HG02852 (cell line): ENCODE data around the gene REM2.

ENCODE experiments used
- ATAC-seq: cut with Tn5 transposase; IDR thresholded peaks from one replicate; pipeline ENCODE4 v1.9.1; 2021; ENCODE audit warnings: mild to moderate bottlenecking, moderate library complexity; ENCODE audit not compliant: unreplicated experiment

Gene REM2

DNA sequence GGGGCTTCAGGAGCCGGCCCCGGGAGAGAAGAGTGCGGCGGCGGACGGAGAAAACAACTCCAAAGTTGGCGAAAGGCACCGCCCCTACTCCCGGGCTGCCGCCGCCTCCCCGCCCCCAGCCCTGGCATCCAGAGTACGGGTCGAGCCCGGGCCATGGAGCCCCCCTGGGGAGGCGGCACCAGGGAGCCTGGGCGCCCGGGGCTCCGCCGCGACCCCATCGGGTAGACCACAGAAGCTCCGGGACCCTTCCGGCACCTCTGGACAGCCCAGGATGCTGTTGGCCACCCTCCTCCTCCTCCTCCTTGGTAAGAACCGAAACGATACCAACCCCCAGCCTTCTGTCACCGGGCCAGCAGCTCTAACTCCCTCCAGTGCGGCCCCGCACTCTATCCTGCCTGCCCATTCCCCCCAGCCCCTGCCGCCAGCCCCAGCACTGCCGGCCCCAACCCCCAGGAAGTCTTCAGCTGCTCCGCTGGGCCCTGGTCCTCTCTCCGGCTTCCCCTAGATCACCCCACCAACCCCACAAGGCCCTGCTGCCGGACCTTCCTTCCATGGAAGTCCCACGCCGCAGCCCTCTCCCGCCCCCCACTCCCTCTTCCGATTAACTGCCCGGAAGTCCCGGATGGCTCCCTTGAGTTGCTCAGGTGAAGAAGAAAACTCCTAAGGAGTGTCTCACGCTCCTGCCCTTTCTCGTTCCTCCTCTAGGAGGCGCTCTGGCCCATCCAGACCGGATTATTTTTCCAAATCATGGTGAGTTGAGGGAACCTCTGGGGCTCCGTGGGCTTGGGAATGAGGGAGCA lies 10.8 kb upstream of the REM2 start:
- ATAC-seq: peak; percentile 23

DNA sequence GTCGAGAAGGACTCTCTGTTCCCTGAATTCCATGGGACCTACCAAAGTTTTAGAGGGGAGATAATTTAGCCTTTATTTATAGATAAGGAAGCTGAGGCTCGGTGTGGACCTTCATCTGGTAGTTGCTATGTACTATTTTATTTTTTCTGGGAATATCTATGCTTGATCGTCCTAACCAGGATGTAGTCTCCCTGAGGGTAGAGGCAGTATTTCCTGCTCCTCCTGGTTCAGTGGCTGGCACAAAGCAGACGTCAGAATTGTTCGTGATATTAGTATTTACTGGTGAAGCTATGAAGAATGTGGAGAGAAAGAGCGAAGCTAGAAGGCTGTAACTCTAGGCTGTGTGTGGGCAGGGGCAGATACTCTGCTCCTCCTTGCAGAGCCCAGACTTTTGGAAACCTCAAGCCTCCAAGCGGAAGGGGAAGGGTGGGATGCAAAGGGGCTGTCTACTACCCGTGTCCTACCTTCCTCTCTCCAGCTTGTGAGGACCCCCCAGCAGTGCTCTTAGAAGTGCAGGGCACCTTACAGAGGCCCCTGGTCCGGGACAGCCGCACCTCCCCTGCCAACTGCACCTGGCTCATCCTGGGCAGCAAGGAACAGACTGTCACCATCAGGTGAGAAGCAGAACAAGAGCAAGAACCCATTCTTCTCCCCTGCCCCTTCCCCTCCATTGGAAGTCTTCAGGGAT lies 10.0 kb upstream of the REM2 start:
- no peak for ATAC-seq

DNA sequence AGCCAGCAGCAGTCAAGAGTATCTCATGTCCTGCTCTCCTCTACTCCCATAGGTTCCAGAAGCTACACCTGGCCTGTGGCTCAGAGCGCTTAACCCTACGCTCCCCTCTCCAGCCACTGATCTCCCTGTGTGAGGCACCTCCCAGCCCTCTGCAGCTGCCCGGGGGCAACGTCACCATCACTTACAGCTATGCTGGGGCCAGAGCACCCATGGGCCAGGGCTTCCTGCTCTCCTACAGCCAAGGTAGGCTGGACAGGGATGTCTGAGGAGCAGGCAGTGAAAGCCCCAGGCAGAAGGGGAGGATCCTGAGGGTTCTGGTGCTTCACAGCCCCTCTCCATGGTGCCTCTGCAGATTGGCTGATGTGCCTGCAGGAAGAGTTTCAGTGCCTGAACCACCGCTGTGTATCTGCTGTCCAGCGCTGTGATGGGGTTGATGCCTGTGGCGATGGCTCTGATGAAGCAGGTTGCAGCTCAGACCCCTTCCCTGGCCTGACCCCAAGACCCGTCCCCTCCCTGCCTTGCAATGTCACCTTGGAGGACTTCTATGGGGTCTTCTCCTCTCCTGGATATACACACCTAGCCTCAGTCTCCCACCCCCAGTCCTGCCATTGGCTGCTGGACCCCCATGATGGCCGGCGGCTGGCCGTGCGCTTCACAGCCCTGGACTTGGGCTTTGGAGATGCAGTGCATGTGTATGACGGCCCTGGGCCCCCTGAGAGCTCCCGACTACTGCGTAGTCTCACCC lies 7.8 kb upstream of the REM2 start:
- no peak for ATAC-seq

DNA sequence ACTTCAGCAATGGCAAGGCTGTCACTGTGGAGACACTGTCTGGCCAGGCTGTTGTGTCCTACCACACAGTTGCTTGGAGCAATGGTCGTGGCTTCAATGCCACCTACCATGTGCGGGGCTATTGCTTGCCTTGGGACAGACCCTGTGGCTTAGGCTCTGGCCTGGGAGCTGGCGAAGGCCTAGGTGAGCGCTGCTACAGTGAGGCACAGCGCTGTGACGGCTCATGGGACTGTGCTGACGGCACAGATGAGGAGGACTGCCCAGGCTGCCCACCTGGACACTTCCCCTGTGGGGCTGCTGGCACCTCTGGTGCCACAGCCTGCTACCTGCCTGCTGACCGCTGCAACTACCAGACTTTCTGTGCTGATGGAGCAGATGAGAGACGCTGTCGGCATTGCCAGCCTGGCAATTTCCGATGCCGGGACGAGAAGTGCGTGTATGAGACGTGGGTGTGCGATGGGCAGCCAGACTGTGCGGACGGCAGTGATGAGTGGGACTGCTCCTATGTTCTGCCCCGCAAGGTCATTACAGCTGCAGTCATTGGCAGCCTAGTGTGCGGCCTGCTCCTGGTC lies 7.2 kb upstream of the REM2 start:
- no peak for ATAC-seq

DNA sequence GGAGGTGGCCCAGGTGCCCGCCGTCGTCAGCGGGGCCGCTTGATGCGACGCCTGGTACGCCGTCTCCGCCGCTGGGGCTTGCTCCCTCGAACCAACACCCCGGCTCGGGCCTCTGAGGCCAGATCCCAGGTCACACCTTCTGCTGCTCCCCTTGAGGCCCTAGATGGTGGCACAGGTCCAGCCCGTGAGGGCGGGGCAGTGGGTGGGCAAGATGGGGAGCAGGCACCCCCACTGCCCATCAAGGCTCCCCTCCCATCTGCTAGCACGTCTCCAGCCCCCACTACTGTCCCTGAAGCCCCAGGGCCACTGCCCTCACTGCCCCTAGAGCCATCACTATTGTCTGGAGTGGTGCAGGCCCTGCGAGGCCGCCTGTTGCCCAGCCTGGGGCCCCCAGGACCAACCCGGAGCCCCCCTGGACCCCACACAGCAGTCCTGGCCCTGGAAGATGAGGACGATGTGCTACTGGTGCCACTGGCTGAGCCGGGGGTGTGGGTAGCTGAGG lies 6.0 kb upstream of the REM2 start:
- no peak for ATAC-seq

DNA sequence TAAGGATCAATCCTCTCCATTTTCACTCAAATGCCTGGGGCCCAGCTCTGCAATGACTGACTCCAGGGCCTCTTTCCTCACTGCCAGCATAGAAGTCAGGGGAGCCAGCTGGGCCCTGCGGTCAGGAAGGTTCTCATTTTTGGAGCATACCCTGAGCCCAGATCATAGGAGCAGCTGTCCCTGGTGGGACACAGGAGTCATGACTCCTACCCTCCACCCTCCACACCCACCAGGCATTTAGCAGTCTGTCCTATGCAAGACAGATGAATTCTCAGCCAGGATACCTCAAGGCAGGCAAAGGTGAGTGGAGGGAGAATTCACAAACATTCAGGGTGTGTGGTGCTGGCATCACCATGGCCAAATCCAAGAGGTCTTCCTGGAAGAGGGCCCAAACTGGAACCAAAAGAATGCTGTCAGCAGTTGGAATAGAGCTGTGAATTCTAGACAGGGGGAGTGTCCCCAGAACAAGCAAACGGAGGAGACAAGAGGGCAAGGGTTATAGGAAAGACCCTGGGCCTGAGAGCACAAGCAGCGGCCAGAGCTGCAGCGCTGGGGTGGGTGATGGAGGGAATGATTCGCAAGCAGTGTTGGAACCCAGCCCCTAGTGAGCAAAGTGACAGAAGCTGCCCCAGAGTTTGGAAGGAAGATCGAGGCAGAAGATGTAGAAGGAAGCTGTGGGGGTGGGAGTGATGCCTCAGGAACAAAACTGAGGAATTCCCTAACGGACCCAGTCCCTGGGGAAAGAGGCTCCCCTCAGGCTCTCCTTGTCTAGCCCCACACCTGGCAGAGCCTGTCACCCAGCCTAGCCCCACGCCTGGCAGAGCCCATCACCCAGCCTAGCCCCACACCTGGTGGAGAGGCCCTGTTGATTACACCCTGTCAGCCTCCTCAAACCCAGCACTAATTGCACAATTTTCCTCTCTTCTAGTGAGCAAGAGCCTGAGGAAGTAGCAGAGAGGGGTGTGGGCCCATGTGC lies 4.5 kb upstream of the REM2 start:
- no peak for ATAC-seq

DNA sequence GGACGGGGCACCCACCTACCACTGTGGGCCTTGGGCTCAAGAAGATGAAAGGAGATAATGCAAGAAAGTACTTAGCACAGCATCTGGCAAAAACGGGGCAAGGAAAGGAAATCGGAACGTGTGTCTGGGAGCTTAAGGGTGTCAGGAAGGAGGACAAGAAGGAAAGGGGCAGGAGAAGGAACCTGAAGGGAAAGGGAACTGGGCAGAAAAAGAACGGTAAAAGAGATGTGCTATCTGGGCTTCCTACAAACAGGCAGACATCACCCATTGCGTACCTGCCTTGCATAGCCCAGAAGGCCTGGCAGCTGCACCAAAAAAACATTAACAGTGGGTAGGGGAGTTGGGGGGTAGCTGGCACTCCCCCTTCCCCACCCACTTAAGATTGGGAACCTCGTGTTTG lies 958 bp upstream of the REM2 start:
- no peak for ATAC-seq

DNA sequence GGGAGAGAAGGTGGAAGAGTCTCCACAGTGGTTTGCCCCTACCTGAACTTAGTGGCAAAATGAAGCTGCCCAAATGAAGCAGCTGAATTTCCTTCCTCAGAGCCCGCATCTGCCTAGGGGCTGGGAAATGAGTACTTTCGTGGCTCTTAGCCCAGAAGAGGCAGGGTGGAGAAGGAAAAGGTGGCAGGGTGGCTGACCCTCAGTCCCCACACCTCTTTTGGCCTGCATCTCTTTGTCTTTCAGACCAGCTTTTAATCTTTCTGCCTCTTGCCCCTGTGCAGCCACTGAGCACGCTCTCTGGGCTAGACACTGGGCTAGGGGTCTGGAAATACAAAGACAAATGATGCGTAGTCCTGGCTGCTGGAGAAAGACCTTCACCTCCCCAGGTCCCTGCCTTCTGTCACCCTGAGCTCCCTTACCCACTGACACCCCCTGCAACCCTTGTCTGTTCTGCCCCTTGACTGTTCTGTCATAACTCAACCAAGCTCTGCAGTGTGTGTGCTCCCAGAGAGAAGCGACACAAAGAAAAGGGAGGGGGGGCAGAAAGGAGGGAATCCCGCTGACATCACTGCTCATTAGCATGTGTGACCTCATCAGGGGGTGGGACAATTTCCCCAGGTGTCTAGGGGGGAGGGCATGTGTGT lies 371 bp upstream of the REM2 start:
- no peak for ATAC-seq

DNA sequence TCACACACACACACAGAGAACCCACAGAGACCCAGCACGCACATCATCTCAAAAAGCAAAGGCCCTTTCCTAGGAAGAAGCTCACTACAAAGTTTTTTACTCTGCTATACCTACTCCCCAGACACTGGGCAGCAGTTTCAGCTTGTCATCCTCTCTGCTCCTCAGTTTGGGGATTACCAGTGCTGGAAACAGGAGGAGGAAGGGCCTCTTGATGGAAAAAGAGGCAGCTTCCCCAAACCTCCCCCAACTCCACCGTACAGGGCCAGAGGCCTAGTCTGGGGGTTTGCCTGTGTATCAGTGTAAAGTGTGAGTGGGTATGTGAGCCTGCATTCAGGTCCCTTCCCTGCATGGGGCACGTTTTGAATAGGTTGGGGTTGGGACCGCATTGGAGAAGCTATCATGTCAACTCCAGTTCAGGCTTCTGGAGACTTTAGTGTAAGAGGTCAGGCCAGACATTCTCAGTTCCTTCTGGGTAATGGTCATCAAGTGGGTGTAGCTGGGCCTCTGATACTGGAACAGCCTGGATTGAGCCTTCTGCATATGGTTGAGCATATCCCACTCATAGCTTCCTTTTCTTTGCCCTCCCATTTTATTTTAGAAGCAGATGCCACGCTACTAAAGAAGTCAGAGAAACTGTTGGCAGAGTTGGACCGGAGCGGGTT lies 1.2 kb downstream of the REM2 start:
- no peak for ATAC-seq

DNA sequence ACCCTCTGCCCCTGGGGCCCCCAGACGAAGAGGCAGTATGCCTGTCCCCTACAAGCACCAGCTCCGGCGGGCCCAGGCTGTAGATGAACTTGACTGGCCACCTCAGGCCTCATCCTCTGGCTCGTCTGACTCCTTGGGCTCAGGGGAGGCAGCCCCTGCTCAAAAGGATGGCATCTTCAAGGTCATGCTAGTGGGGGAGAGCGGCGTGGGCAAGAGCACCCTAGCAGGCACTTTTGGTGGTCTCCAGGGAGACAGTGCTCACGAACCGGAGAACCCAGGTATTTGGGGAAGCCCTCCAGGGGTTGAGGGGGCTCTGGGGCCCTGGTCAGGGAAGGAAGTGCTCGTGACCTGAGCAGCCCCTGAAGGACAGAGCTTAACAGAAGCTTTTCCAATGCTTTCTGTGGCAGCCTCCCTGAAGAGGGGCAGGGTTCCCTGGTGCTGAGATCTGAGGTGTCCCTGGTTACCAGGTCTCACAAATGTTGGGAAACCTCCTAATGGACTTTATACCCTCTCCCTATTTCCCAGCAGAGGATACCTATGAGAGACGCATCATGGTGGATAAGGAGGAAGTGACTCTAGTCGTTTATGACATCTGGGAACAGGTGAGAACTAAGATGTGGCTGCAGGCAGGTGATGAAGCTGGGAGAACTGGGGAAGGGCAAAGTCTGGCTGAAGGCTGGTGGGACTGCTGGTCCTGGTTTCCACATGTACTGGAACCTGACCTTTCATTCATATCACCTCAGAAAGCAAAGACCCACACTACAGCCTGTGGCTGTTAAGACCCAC lies 1.9 kb downstream of the REM2 start:
- no peak for ATAC-seq

DNA sequence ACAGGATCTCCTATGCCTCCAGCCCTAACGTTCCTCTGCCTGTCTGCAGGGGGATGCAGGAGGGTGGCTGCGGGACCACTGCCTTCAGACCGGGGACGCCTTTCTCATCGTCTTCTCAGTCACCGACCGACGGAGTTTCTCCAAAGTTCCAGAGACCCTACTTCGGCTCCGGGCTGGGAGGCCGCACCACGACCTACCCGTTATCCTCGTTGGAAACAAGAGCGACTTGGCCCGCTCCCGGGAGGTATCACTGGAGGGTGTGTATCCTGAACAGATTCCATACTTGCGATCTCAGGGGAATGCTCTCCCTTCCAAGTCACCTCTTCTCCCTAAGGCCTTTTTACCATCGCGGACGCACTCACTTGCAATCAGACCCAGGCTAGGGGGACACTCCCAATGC lies 3.0 kb downstream of the REM2 start:
- no peak for ATAC-seq

DNA sequence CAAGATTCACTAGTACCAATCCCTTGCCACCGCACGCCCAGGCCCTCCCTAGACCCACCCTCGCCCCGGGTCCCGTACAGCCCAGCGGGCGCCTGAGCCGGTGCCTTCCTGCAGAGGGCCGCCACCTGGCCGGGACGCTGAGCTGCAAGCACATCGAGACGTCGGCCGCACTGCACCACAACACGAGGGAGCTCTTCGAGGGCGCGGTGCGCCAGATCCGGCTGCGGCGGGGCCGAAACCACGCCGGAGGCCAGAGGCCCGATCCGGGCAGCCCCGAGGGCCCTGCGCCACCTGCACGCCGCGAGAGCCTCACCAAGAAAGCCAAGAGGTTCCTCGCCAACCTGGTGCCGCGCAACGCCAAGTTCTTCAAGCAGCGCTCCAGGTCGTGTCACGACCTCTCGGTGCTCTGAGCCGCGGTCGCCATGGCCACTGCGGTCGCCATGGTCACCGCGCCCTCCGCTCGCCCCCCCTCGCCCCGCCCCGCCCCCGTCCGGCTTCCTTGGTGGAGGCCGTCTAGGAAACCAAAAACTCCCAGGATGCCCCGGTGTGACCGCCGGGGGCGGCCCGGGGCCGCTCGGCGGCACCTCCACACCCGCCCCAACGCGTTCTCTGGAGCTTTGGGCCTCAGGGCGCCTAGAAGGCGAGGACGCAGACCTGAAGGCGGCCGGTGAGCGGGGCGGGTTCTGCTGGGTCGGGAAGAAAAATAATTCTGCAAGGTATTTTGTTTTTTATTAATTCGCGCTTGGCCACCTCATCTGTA lies 3.7 kb downstream of the REM2 start:
- ATAC-seq: peak; percentile 47

DNA sequence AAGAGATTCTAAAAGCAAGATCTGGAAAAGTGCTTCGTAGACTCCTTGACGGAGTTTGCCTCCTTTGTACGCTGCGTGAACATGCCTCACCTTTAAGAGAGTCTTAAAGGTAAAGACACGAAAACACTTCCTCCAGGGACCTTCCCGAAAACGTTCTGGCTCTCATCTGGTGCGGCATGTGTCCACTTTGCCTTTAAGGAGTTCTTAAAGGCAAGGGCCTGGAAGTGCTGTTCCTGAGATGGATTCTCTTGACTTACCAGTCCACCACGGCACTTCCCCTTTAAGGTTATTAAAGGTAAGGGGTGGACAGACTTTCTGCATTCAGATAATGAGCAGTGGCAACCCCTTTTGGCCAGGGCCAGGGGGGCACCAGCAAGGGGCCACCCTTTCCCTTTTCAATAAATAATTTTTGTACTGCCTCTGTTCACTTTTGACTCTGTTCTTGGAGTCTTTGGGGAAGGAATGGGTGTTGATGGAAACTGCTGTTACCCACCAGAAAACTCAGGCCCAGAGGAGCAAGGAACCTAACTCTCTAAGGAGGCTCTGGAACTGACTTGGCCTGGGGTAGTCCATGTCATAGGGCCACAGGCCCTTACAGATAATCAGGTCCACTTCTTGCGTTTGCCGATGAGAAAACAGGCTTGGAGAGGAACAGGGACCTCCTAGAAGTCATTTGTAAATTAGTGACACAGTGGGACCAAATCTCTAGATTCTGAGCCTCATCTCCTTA lies 4.4 kb downstream of the REM2 start:
- ATAC-seq: peak; percentile 30

DNA sequence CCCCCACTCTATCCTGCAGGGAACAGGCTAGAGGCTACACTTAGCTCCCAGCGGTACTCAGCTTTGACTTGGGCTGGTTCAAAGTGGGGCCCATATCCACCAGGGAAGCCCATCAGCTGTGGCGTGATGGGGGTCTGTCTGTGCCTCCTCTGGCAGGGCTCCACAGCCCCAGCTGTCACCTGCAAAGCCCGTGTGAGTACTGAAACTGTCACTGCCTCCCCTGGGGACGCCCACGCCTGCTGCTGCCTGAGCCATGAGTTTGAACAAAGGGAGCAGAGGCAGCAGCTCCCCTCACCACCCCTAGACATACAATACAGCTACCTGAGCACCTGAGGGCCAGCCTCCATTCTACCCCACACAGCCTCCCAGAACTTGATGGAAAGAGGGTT lies 5.0 kb downstream of the REM2 start:
- ATAC-seq: peak; percentile 50

DNA sequence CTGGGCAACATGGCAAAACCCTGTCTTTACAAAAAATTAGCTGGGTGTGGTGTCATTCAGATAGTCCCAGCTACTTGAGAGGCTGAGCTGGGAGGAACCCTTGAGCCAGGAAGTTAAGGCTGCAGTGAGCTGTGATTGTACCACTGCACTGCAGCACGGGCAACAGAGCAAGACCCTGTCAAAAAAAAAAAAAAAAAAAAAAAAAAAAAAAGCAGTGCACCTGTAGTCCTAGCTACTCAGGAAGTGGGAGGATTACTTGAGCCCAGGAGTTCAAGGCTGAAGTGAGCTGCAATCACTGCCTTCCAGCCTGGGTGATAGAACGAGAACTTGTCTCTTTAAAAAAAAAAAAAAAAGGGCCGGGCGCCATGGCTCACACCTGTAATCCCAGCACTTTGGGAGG lies 5.6 kb downstream of the REM2 start:
- ATAC-seq: no peak

DNA sequence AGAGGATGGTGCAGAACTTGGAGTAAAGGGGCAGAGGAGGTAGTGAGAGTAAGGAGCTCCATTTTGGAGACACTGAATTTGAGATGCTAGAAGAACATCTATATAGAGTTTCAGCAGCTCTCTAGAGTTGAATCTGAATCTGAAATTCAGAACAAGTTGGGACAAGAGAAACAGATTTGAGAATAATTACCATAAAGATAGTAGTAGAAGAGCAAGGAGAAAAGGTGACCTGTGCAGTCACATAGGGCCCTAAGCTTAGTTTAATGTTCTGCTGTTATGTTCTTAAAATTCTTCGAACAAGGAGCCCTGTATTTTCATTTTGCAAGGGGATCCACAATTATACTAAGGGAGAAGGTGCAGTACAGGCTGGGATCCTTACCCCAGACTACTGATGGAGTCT lies 7.4 kb downstream of the REM2 start:
- ATAC-seq: no peak

DNA sequence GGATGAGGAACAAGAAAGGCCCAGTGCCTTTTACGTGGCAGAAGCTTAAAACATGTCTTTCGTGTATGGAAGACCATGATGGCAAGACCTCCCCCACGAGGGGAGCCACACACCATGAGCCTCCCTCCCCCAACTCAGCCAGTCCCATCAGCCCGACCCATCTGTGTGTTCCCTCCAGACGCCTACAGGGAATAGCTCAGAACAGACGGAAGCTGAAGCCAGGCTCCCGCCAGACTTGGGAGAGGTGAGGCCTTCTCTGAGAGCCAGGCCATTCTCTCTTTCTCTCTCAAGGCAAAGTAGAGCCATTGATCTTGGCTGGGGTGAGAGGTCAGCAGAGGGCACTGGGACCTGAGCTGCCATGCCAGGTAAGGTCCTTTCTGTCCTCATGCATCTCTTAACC lies 9.5 kb downstream of the REM2 start:
- no peak for ATAC-seq
